Activated CD8-positive, alpha-beta memory T cell treated with anti-CD3 and anti-CD28 coated beads, Interleukin-2, amount 50 U/mL, for 4 hours (primary cell): ENCODE data around the gene SBK1.
"Not testable (repeated sequence)": the region's sequence is repeated elsewhere in the genome, so short reads cannot be mapped to it uniquely, and the experiment has no call there.

Experiments
- DNase-seq: peaks from one replicate; pipeline ENCODE4 v3.0.0-alpha.2; 2020

SBK1 gene

GRCh38 chr16:28291651-28292626 lies at the start of gene SBK1:
Gene SBK1 (plus strand): TSS chr16:28292525. CDS start chr16:28317392, 24,867 bp downstream.
- DNase-seq = peak; percentile 83

GRCh38 chr16:28249483-28249882 lies 42.8 kb upstream of the SBK1 start:
- not testable (repeated sequence) for DNase-seq

- no peak for DNase-seq
Measured at GRCh38 chr16:28250999-28251398, 41.3 kb upstream of the SBK1 start.

- DNase-seq = no peak
Measured at GRCh38 chr16:28254158-28254557, 38.2 kb upstream of the SBK1 start.

GRCh38 chr16:28255838-28256237 lies 36.5 kb upstream of the SBK1 start:
- no peak for DNase-seq

GRCh38 chr16:28257256-28257655 lies 35.1 kb upstream of the SBK1 start:
- DNase-seq = no peak

GRCh38 chr16:28258567-28258966 lies 33.8 kb upstream of the SBK1 start:
- DNase-seq = no peak

GRCh38 chr16:28259091-28259780 lies 33.1 kb upstream of the SBK1 start:
- no peak for DNase-seq

- no peak for DNase-seq
Measured at GRCh38 chr16:28259781-28260150, 32.6 kb upstream of the SBK1 start.

- no peak for DNase-seq
Measured at GRCh38 chr16:28260193-28260592, 32.1 kb upstream of the SBK1 start.

- no peak for DNase-seq
Measured at GRCh38 chr16:28261942-28262341, 30.4 kb upstream of the SBK1 start.

- DNase-seq = no peak
Measured at GRCh38 chr16:28263305-28263704, 29.0 kb upstream of the SBK1 start.

GRCh38 chr16:28264656-28265055 lies 27.7 kb upstream of the SBK1 start:
- DNase-seq = no peak

GRCh38 chr16:28265822-28266221 lies 26.5 kb upstream of the SBK1 start:
- no peak for DNase-seq

- DNase-seq = no peak
Measured at GRCh38 chr16:28267356-28267755, 25.0 kb upstream of the SBK1 start.

- no peak for DNase-seq
Measured at GRCh38 chr16:28273511-28273910, 18.8 kb upstream of the SBK1 start.

- DNase-seq = no peak
Measured at GRCh38 chr16:28274676-28275075, 17.6 kb upstream of the SBK1 start.

- DNase-seq = no peak
Measured at GRCh38 chr16:28276301-28276700, 16.0 kb upstream of the SBK1 start.

GRCh38 chr16:28277537-28278388 lies 14.6 kb upstream of the SBK1 start:
- peak; percentile 87 for DNase-seq

- DNase-seq = peak; percentile 30
Measured at GRCh38 chr16:28279006-28279405, 13.3 kb upstream of the SBK1 start.

GRCh38 chr16:28280881-28281836 lies 11.2 kb upstream of the SBK1 start:
- no peak for DNase-seq

- no peak for DNase-seq
Measured at GRCh38 chr16:28282045-28282444, 10.3 kb upstream of the SBK1 start.
